MM.1S (cell line): Measurements from ENCODE around the gene TMEM109.

ENCODE experiments used
- DNase-seq: peaks from one replicate; pipeline ENCODE4 v3.0.0-alpha.2; 2015
- H2AFZ ChIP-seq: fragments of 300-600 bp; sonication (generic); 2 replicates; pipeline ENCODE4 v1.6.0; 2016; ENCODE audit warnings: antibody characterized with exemption, low read length
- H3F3A ChIP-seq: fragments of 300-600 bp; sonication (generic); 2 replicates; pipeline ENCODE4 v1.6.1; 2016; ENCODE audit warnings: mild to moderate bottlenecking, antibody characterized with exemption, low read length, moderate library complexity, mixed read lengths; ENCODE audit not compliant: insufficient read depth
- H3K27ac ChIP-seq: fragments of 300-600 bp; sonication (generic); 2 replicates; pipeline ENCODE4 v1.5.1; 2016; ENCODE audit warnings: mild to moderate bottlenecking, low read length
- H3K27me3 ChIP-seq: fragments of 300-600 bp; sonication (generic); replicated peaks from 2 replicates; pipeline ENCODE4 v1.6.0; 2016; ENCODE audit warnings: low read length; ENCODE audit not compliant: insufficient read depth
- H3K36me3 ChIP-seq: fragments of 300-600 bp; sonication (generic); replicated peaks from 2 replicates; pipeline ENCODE4 v1.6.1; 2016; ENCODE audit warnings: mild to moderate bottlenecking, low read length, mixed read lengths; ENCODE audit not compliant: insufficient read depth
- H3K4me1 ChIP-seq: fragments of 300-600 bp; sonication (generic); 2 replicates; pipeline ENCODE4 v1.6.1; 2016; ENCODE audit warnings: low read length, mixed read lengths
- H3K4me2 ChIP-seq: fragments of 300-600 bp; sonication (generic); 2 replicates; pipeline ENCODE4 v1.6.0; 2016; ENCODE audit warnings: low read depth, low read length
- H3K4me3 ChIP-seq: fragments of 300-600 bp; sonication (generic); 2 replicates; pipeline ENCODE4 v1.5.1; 2016; ENCODE audit warnings: low read length, mixed read lengths
- H3K79me2 ChIP-seq: fragments of 300-600 bp; sonication (generic); 2 replicates; pipeline ENCODE4 v1.6.1; 2016; ENCODE audit warnings: mixed run types, low read length, mixed read lengths
- H3K9ac ChIP-seq: fragments of 300-600 bp; sonication (generic); 2 replicates; pipeline ENCODE4 v1.6.1; 2016; ENCODE audit warnings: low read length, mixed read lengths
- H3K9me2 ChIP-seq: fragments of 300-600 bp; sonication (generic); replicated peaks from 2 replicates; pipeline ENCODE4 v1.6.1; 2016; ENCODE audit warnings: mild to moderate bottlenecking, low read length, mixed read lengths; ENCODE audit not compliant: insufficient read depth
- H3K9me3 ChIP-seq: fragments of 300-600 bp; sonication (generic); replicated peaks from 2 replicates; pipeline ENCODE4 v1.6.1; 2016; ENCODE audit warnings: mild to moderate bottlenecking, low read length, mixed read lengths; ENCODE audit not compliant: insufficient read depth
- H4K20me1 ChIP-seq: fragments of 300-600 bp; sonication (generic); 2 replicates; pipeline ENCODE4 v1.6.1; 2016; ENCODE audit warnings: mild to moderate bottlenecking, low read length, moderate library complexity, mixed read lengths; ENCODE audit not compliant: insufficient read depth
- EZH2 ChIP-seq: fragments of 300-600 bp; sonication (generic); optimal IDR thresholded peaks from 2 replicates; pipeline ENCODE3; 2017; ENCODE audit warnings: low read depth, mild to moderate bottlenecking, antibody characterized with exemption, low read length, mixed read lengths
- EZH2phosphoT487 ChIP-seq: fragments of 300-600 bp; sonication (generic); IDR thresholded peaks from 2 replicates; pipeline ENCODE4 v1.6.1; 2018; ENCODE audit warnings: antibody characterized with exemption, low read length
- TF ChIP-seq, protein P1 (sequence below): fragments of 300-600 bp; sonication (generic); IDR thresholded peaks from 2 replicates; pipeline ENCODE4 v1.5.1; 2016; ENCODE audit warnings: antibody characterized with exemption, low read length, mixed read lengths

Gene TMEM109

DNA sequence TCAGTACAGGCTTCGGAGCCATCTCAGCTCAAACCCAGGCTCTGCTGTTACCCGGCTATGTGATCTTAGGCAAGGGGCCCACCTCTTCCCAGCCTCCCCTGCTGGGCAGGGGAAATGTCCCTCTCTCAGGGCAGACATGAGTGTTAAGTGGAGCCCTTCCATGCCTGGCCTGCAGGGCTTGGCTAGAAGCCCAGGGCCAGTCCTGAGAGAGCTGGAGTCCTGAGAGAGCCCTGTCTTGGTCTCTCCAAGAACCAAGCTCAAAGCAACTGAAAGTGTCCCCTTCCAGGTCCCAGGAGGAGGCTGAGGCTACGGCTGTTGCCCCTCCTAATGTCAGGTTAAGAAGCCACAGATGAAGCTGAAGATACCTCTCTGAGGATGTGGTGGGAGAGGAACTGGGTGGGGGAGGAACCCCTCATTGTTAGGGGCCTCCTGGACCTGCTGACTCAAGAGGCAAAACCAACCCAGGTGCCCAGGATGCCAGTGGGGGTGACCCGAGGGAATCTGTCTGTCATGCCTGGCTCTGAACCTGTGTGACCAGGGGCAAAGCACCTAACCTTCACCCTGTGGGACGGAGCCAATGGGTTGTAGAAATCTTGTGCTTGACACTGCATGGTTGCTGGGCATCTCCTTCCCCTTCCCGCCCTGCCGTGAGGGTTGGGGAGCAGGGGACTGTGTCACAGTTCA is 42.4 kb upstream of the TMEM109 start:
- H3K4me3 ChIP-seq: no peak overlapping the region
- H3K4me1 ChIP-seq: peaks cover 61% of the 10 kb centered on the region
- no peaks in the 10 kb centered on the region for H4K20me1 ChIP-seq
- peak overlapping the region; percentile 49 for H2AFZ ChIP-seq
- no peaks in the 10 kb centered on the region for H3K9me2 ChIP-seq
- H3K36me3 ChIP-seq: no peaks in the 10 kb centered on the region
- DNase-seq: no peak
- H3K4me2 ChIP-seq: peak overlapping the region; percentile 78
- H3K27me3 ChIP-seq: no peaks in the 10 kb centered on the region
- TF ChIP-seq EZH2phosphoT487 (no peak), EZH2 (no peak)
- TF ChIP-seq, protein P1, sequence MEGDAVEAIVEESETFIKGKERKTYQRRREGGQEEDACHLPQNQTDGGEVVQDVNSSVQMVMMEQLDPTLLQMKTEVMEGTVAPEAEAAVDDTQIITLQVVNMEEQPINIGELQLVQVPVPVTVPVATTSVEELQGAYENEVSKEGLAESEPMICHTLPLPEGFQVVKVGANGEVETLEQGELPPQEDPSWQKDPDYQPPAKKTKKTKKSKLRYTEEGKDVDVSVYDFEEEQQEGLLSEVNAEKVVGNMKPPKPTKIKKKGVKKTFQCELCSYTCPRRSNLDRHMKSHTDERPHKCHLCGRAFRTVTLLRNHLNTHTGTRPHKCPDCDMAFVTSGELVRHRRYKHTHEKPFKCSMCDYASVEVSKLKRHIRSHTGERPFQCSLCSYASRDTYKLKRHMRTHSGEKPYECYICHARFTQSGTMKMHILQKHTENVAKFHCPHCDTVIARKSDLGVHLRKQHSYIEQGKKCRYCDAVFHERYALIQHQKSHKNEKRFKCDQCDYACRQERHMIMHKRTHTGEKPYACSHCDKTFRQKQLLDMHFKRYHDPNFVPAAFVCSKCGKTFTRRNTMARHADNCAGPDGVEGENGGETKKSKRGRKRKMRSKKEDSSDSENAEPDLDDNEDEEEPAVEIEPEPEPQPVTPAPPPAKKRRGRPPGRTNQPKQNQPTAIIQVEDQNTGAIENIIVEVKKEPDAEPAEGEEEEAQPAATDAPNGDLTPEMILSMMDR: no peak
- peak overlapping the region; percentile 71 for H3K9ac ChIP-seq
- peaks cover 20% of the 10 kb centered on the region for H3F3A ChIP-seq
- no peaks in the 10 kb centered on the region for H3K79me2 ChIP-seq
- no peaks in the 10 kb centered on the region for H3K9me3 ChIP-seq
- H3K27ac ChIP-seq: peak overlapping the region; percentile 100

DNA sequence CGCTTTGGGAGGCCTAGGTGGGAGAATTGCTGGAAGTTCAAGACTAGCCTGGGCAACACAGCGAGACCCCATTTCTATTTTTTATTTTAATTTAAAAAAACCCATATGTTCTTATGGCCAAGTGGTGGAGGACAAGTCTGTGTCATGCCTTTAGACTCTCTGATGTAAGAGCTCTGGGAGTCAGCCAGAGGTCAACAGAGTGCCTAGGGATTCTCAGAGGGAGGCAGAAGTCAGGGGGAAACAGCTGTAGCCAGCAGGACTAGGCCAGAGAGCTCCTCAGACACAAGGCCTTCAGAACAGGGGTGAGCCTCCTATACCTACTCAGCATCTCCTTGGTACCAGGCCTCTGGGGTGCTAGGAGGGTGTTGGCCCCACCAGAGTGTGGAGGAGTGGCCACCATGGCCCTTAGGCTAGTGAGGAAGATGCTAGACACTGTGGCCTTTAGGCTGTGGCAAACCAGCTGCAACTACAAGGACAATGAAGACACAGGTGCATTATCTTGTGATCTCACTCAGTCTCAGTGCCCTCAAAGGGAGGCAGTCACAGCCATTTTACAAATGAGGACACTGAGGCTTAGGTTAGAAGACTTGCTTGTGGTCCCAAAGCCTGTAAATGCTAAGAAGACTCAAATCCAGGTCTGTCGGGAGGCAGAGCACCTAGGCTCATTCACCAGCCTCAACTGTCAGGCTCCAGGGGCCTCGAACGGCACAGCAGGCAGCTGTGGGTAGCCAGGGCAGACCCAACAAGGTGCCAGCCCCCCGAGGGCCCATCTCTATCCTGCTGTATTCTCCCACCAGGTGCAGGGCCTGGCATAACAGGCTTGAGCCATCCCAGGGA is 41.6 kb upstream of the TMEM109 start:
- Histone ChIP-seq H3F3A (peaks cover 20% of the 10 kb centered on the region), H3K9ac (peak overlapping the region; percentile 7; the same call in 1 of the 2 replicates), H3K27ac (peak overlapping the region; percentile 100), H3K36me3 (no peaks in the 10 kb centered on the region), H2AFZ (peak overlapping the region; percentile 32; the same call in 1 of the 2 replicates), H3K79me2 (no peaks in the 10 kb centered on the region), H3K9me2 (no peaks in the 10 kb centered on the region), H3K4me3 (no peak overlapping the region), H3K27me3 (no peaks in the 10 kb centered on the region), H4K20me1 (no peaks in the 10 kb centered on the region), H3K4me1 (peaks cover 60% of the 10 kb centered on the region), H3K4me2 (peak overlapping the region; percentile 78; the same call in 1 of the 2 replicates), H3K9me3 (no peaks in the 10 kb centered on the region)
- DNase-seq: peak; percentile 47
- TF ChIP-seq, protein P1: no peak
- no peak for TF ChIP-seq EZH2phosphoT487
- no peak for TF ChIP-seq EZH2

DNA sequence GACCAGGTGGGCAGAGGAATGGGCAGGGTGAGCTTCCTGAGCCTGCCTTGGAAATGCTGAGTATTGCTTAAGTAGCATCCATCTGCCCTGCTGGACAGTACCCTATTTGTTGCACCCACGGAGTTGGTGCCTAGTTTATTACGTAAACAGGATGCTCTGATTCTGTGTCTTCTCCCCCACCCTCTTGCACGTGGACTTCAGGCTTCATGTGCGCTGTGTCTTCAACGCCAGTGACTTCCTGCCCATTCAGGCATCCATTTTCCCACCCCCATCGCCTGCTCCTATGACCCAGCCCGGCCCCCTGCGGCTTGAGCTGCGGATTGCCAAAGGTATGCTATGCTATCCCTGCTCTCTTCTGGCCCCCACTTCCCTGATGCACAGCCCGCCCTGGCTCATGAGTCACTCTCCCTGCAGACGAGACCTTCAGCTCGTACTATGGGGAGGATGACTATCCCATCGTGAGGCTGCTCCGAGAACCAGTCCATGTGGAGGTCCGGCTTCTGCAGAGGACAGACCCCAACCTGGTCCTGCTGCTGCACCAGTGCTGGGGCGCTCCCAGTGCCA is 40.9 kb upstream of the TMEM109 start:
- Histone ChIP-seq H3K27ac (peak overlapping the region; percentile 100; the same call in 1 of the 2 replicates), H3K9me2 (no peaks in the 10 kb centered on the region), H3F3A (peaks cover 20% of the 10 kb centered on the region), H2AFZ (no peak overlapping the region), H3K79me2 (no peaks in the 10 kb centered on the region), H4K20me1 (no peaks in the 10 kb centered on the region), H3K9me3 (no peaks in the 10 kb centered on the region), H3K4me2 (no peak overlapping the region), H3K27me3 (no peaks in the 10 kb centered on the region), H3K4me3 (no peak overlapping the region), H3K4me1 (peaks cover 54% of the 10 kb centered on the region), H3K9ac (no peak overlapping the region), H3K36me3 (no peaks in the 10 kb centered on the region)
- TF ChIP-seq, protein P1: no peak
- TF ChIP-seq EZH2phosphoT487: no peak
- DNase-seq: no peak
